Activated CD4-positive, alpha-beta T cell treated with anti-CD3 and anti-CD28 coated beads, Interleukin-2, amount 50 U/mL, for 4 hours (primary cell): Measurements from ENCODE around the gene TTC7B.

Experiments
- DNase-seq, 2 experiments: peaks; one replicate each; pipeline ENCODE4 v3.0.0-alpha.2; 2020

TTC7B gene

GRCh38 chr14:90641168-90641567 is 175.1 kb downstream of the TTC7B start:
- no peak for DNase-seq

GRCh38 chr14:90639641-90640040 is 176.6 kb downstream of the TTC7B start:
- no peak for DNase-seq

- DNase-seq, result no peak
These were observed 183.4 kb downstream of the TTC7B start for GRCh38 chr14:90632871-90633270.

GRCh38 chr14:90632451-90632850 is 183.8 kb downstream of the TTC7B start:
- no peak for DNase-seq

- DNase-seq, result no peak
These were observed 185.9 kb downstream of the TTC7B start for GRCh38 chr14:90630171-90630806.

- DNase-seq, result no peak
These were observed 186.8 kb downstream of the TTC7B start for GRCh38 chr14:90629471-90629870.

- DNase-seq, result no peak
These were observed 187.4 kb downstream of the TTC7B start for GRCh38 chr14:90628825-90629224.

GRCh38 chr14:90627478-90627877 is 188.8 kb downstream of the TTC7B start:
- no peak for DNase-seq

GRCh38 chr14:90626550-90626949 is 189.7 kb downstream of the TTC7B start:
- no peak for DNase-seq

GRCh38 chr14:90625445-90625844 is 190.8 kb downstream of the TTC7B start:
- DNase-seq, result no peak

- DNase-seq, result no peak
These were observed 191.4 kb downstream of the TTC7B start for GRCh38 chr14:90624732-90625400.

- DNase-seq, result no peak
These were observed 192.0 kb downstream of the TTC7B start for GRCh38 chr14:90624227-90624626.

- DNase-seq, result no peak
These were observed 195.0 kb downstream of the TTC7B start for GRCh38 chr14:90621201-90621600.

- no peak for DNase-seq
These were observed 195.6 kb downstream of the TTC7B start for GRCh38 chr14:90620568-90621077.

- no peak for DNase-seq
These were observed 196.3 kb downstream of the TTC7B start for GRCh38 chr14:90619911-90620310.

- DNase-seq, result no peak
These were observed 198.3 kb downstream of the TTC7B start for GRCh38 chr14:90617961-90618360.

GRCh38 chr14:90616881-90617280 is 199.3 kb downstream of the TTC7B start:
- no peak for DNase-seq

GRCh38 chr14:90616313-90616712 is 199.9 kb downstream of the TTC7B start:
- DNase-seq, result no peak

- DNase-seq, result no peak
These were observed 200.6 kb downstream of the TTC7B start for GRCh38 chr14:90615517-90616060.

GRCh38 chr14:90614696-90615516 is 201.3 kb downstream of the TTC7B start:
- DNase-seq, result no peak

GRCh38 chr14:90613997-90614396 is 202.2 kb downstream of the TTC7B start:
- DNase-seq, result no peak

GRCh38 chr14:90613453-90613852 is 202.8 kb downstream of the TTC7B start:
- no peak for DNase-seq

- DNase-seq, result no peak
These were observed 203.4 kb downstream of the TTC7B start for GRCh38 chr14:90612801-90613200.
